ENCODE results near the gene KCNJ13.
A peak's percentile ranks its signal among the peaks of the same experiment; 100 is the strongest.

Gene KCNJ13

GRCh38 chr2:232776435-232776834 is at the start of gene KCNJ13:
Gene KCNJ13, minus strand, starts transcription at chr2:232776565. Its CDS starts 5,203 bp downstream, at chr2:232771362.
- DNase-seq = no peak

GRCh38 chr2:232817756-232818155 is 41.4 kb upstream of the KCNJ13 start:
- DNase-seq = no peak

GRCh38 chr2:232816657-232817056 is 40.3 kb upstream of the KCNJ13 start:
- no peak for DNase-seq

GRCh38 chr2:232815569-232815968 is 39.2 kb upstream of the KCNJ13 start:
- no peak for DNase-seq

- DNase-seq = no peak
These were observed 34.1 kb upstream of the KCNJ13 start for GRCh38 chr2:232810444-232810843.

GRCh38 chr2:232809349-232810124 is 33.2 kb upstream of the KCNJ13 start:
- peak; percentile 5 to 11 for DNase-seq

GRCh38 chr2:232802091-232802490 is 25.7 kb upstream of the KCNJ13 start:
- DNase-seq = peak in 1 of 2 experiments; percentile 12

GRCh38 chr2:232800166-232800565 is 23.8 kb upstream of the KCNJ13 start:
- DNase-seq = no peak

GRCh38 chr2:232798187-232798586 is 21.8 kb upstream of the KCNJ13 start:
- no peak for DNase-seq

- DNase-seq = no peak
These were observed 19.6 kb upstream of the KCNJ13 start for GRCh38 chr2:232795920-232796319.

GRCh38 chr2:232794981-232795380 is 18.6 kb upstream of the KCNJ13 start:
- DNase-seq = no peak

GRCh38 chr2:232793271-232793670 is 16.9 kb upstream of the KCNJ13 start:
- DNase-seq = no peak

GRCh38 chr2:232791518-232791917 is 15.2 kb upstream of the KCNJ13 start:
- DNase-seq = no peak

GRCh38 chr2:232789082-232789481 is 12.7 kb upstream of the KCNJ13 start:
- DNase-seq = no peak

GRCh38 chr2:232787806-232788205 is 11.4 kb upstream of the KCNJ13 start:
- DNase-seq = no peak

- DNase-seq = no peak
These were observed 6.9 kb upstream of the KCNJ13 start for GRCh38 chr2:232783278-232783677.

- DNase-seq = no peak
These were observed 5.4 kb upstream of the KCNJ13 start for GRCh38 chr2:232781765-232782164.

GRCh38 chr2:232779934-232780333 is 3.6 kb upstream of the KCNJ13 start:
- DNase-seq = no peak

- no peak for DNase-seq
These were observed 3.1 kb upstream of the KCNJ13 start for GRCh38 chr2:232779465-232779864.

- DNase-seq = no peak
These were observed 911 bp upstream of the KCNJ13 start for GRCh38 chr2:232777276-232777675.

- DNase-seq = no peak
These were observed 2.5 kb downstream of the KCNJ13 start for GRCh38 chr2:232773815-232774214.

- DNase-seq = no peak
These were observed 3.8 kb downstream of the KCNJ13 start for GRCh38 chr2:232772531-232772930.

- DNase-seq = no peak
These were observed 4.5 kb downstream of the KCNJ13 start for GRCh38 chr2:232771870-232772269.

GRCh38 chr2:232770207-232770606 is 6.2 kb downstream of the KCNJ13 start:
- no peak for DNase-seq

- no peak for DNase-seq
These were observed 8.5 kb downstream of the KCNJ13 start for GRCh38 chr2:232767866-232768265.
